Renal cortex interstitium (tissue), 15 donors: ENCODE data around the gene PURA. TPM values are rescaled to one million over a fixed set of nuclear protein-coding genes. Genes with fewer than 3 reads are reported as not detected.
A peak's percentile ranks its signal among the peaks of the same experiment; 100 is the strongest.

Experiments used
- DNase-seq, 11 donors: peaks; one replicate each; pipeline ENCODE4 v3.0.0-alpha.2; 2013; ENCODE audit warnings: low read depth in 9 of 11, low spot score in 4 of 11; ENCODE audit errors: extremely low read depth in 1 of 11
- long read RNA-seq, 16 experiments: transcript quantifications; one replicate each; lab custom pipeline, GENCODE V29; 2026
- polyA plus RNA-seq, 3 donors: library from polyadenylated mRNA; unstranded; fragments of 120-200 nt; gene quantifications; one replicate each; pipeline ENCODE4 v1.2.1, GENCODE V29; 2013; ENCODE audit not compliant: insufficient read length in 3 of 3

The PURA gene
- polyA plus RNA-seq = 10 to 100 TPM; 11.8 to 15.6 (median 11.9) TPM
- long read RNA-seq, donor 1, full-length matches to known transcripts = 29 of 29 reads
- long read RNA-seq, donor 1, partial matches to known transcripts = 0 of 29 reads
- long read RNA-seq, donor 1, other reads (novel, unspliced or antisense) = 0 of 29 reads
- long read RNA-seq, donor 2, full-length matches to known transcripts = 27 of 27 reads
- long read RNA-seq, donor 2, partial matches to known transcripts = 0 of 27 reads
- long read RNA-seq, donor 2, other reads (novel, unspliced or antisense) = 0 of 27 reads
- long read RNA-seq, donor 3, full-length matches to known transcripts = 45 of 45 reads
- long read RNA-seq, donor 3, partial matches to known transcripts = 0 of 45 reads
- long read RNA-seq, donor 3, other reads (novel, unspliced or antisense) = 0 of 45 reads
- long read RNA-seq, donor 4, full-length matches to known transcripts = 27 of 27 reads
- long read RNA-seq, donor 4, partial matches to known transcripts = 0 of 27 reads
- long read RNA-seq, donor 4, other reads (novel, unspliced or antisense) = 0 of 27 reads
- long read RNA-seq, donor 5 = 0 reads
- long read RNA-seq, donor 6, full-length matches to known transcripts = 40 of 40 reads
- long read RNA-seq, donor 6, partial matches to known transcripts = 0 of 40 reads
- long read RNA-seq, donor 6, other reads (novel, unspliced or antisense) = 0 of 40 reads
- long read RNA-seq, donor 7, full-length matches to known transcripts = 43 of 43 reads
- long read RNA-seq, donor 7, partial matches to known transcripts = 0 of 43 reads
- long read RNA-seq, donor 7, other reads (novel, unspliced or antisense) = 0 of 43 reads
- long read RNA-seq, donor 8 = 0 reads
- long read RNA-seq, donor 9, full-length matches to known transcripts = 32 of 37 reads
- long read RNA-seq, donor 9, partial matches to known transcripts = 0 of 37 reads
- long read RNA-seq, donor 9, other reads (novel, unspliced or antisense) = 5 of 37 reads
- long read RNA-seq, donor 10, full-length matches to known transcripts = 46 of 46 reads
- long read RNA-seq, donor 10, partial matches to known transcripts = 0 of 46 reads
- long read RNA-seq, donor 10, other reads (novel, unspliced or antisense) = 0 of 46 reads
- long read RNA-seq, donor 11, full-length matches to known transcripts = 25 of 25 reads
- long read RNA-seq, donor 11, partial matches to known transcripts = 0 of 25 reads
- long read RNA-seq, donor 11, other reads (novel, unspliced or antisense) = 0 of 25 reads
- long read RNA-seq, donor 12, full-length matches to known transcripts = 14 of 14 reads
- long read RNA-seq, donor 12, partial matches to known transcripts = 0 of 14 reads
- long read RNA-seq, donor 12, other reads (novel, unspliced or antisense) = 0 of 14 reads
- long read RNA-seq, donor 13 = 0 reads
- long read RNA-seq, donor 14, full-length matches to known transcripts = 30 of 30 reads
- long read RNA-seq, donor 14, partial matches to known transcripts = 0 of 30 reads
- long read RNA-seq, donor 14, other reads (novel, unspliced or antisense) = 0 of 30 reads
- long read RNA-seq, donor 15, full-length matches to known transcripts = 16 of 16 reads
- long read RNA-seq, donor 15, partial matches to known transcripts = 0 of 16 reads
- long read RNA-seq, donor 15, other reads (novel, unspliced or antisense) = 0 of 16 reads
- long read RNA-seq, donor 16, full-length matches to known transcripts = 104 of 109 reads
- long read RNA-seq, donor 16, partial matches to known transcripts = 0 of 109 reads
- long read RNA-seq, donor 16, other reads (novel, unspliced or antisense) = 5 of 109 reads

GRCh38 chr5:140113699-140114263 is at the start of gene PURA:
Gene PURA, plus strand, starts transcription at chr5:140114109. Its CDS starts 73 bp downstream, at chr5:140114182.
- DNase-seq = peak in 10 of 11 donors; percentile 80 to 94 (median 90)

- DNase-seq = no peak
These were observed 41.1 kb upstream of the PURA start for GRCh38 chr5:140072812-140073211.

DNA sequence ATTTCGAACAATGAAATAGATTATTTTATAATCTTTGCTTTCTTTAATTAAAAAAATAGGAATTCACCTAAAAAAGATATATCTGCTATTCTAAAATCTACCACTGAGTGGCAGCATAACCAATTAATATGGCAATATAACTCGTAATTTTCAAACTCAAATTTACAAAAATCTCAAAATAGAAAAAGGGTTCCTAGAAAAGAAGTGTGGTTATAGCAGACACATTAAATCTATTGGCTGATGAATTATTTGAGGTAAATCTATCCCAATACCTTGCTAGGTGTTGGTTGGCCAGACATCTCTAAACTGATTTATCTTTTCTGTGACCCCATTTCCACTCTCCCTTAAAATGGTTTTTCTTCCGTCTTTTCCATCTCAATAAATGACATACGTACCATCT is 40.6 kb upstream of the PURA start:
- peak in 2 of 11 donors; percentile 8 to 20 for DNase-seq

GRCh38 chr5:140075371-140075770 is 38.5 kb upstream of the PURA start:
- DNase-seq = no peak

- DNase-seq = no peak
These were observed 37.8 kb upstream of the PURA start for GRCh38 chr5:140076142-140076541.

- DNase-seq = no peak
These were observed 37.1 kb upstream of the PURA start for GRCh38 chr5:140076788-140077187.

GRCh38 chr5:140083120-140083519 is 30.8 kb upstream of the PURA start:
- DNase-seq = no peak

DNA sequence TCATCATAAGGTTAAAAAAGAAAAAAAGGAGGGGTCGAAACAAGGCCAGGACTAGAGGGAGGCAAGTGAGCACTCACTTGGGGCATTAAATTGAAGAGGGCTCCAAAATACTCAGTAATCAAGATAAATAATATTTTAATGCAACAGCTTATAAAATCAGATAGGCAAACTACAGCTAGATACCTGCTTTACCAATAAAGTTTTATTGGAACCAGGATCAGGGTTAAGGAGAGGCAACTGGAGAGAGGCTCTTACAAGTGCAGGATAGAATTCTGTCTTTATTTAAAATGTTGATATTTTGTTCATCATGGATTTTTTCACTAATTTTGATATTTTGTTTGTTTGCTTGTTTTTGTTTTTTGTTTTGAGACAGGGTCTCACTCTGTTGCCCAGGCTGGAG is 30.3 kb upstream of the PURA start:
- no peak for DNase-seq

DNA sequence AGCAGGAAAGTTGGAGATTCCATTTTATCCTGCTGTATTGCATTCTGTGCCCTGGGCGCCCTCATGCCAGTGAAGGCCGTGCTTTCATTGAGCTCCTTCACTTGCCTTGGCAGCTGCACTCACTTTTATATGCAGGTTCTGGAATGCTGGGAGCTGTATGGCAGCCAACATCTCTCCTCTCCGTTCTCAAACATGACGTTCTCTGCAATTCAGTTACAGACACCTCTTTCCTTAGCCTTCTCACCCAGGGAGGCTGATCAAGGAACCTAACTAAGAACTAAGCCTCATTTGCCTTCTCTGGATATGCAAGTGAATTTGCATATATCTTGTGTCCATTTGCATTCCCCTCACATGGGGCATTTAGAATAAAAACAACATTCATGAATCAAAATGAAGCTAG is 29.4 kb upstream of the PURA start:
- no peak for DNase-seq

DNA sequence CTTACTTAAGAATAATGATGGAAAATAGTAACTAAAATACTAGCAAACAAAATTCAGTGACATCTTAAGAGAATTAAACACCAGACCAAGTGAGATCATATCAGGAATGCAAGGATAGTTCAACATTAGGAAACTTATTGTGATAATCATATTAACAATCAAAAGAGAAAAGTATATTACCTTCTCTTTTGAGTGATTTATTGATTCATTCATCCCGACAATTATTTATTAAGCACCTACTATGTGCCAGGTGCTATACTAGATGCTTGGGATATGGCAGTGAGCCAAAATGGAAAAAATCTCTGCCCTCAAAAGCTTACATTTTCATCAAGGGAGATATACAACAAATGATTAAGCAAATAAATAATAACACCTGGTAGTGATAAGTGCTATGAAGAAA is 23.7 kb upstream of the PURA start:
- no peak for DNase-seq

- DNase-seq = no peak
These were observed 20.7 kb upstream of the PURA start for GRCh38 chr5:140093179-140093578.

GRCh38 chr5:140093866-140094265 is 20.0 kb upstream of the PURA start:
- no peak for DNase-seq

GRCh38 chr5:140094889-140095288 is 19.0 kb upstream of the PURA start:
- no peak for DNase-seq

GRCh38 chr5:140101179-140101578 is 12.7 kb upstream of the PURA start:
- DNase-seq = no peak

GRCh38 chr5:140103154-140103553 is 10.8 kb upstream of the PURA start:
- DNase-seq = no peak

- no peak for DNase-seq
These were observed 9.8 kb upstream of the PURA start for GRCh38 chr5:140104100-140104499.

- DNase-seq = no peak
These were observed 7.8 kb upstream of the PURA start for GRCh38 chr5:140106101-140106500.

DNA sequence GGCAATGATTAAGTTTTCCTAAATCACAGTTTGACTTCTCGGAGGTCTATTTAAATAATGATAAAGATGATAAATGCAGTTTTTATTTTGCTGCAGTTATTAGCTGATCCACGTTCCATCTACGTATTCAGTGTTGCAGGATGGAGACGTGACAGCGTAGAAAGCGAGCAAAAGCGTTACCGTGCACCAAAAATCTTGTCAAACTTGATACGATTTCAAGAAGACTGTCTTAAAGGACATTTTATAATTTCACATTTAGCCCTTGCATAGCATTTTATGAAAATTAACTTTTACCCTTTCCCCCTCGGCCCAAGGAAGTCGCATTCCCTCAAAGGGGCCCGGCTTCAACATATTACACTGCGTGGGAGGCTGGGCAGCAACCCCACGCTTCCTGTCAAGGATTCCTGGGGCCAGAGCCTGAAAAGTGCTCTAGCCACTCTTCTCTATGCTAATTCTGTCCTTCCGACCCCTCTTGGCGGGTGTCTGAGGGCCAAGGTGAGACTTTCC is 7.1 kb upstream of the PURA start:
- no peak for DNase-seq
